Transverse colon (tissue), 3 donors: ENCODE data around the gene INO80C.

Experiments
- EP300 ChIP-seq: sonication (generic); formaldehyde crosslinking; IDR thresholded peaks from one replicate; pipeline ENCODE4 v1.6.1; 2017; ENCODE audit warnings: antibody characterized with exemption, low read depth
- TF ChIP-seq, protein P1 (sequence below), 5 experiments: fragments of 200-600 bp in 3 of 5; fragments of 450-650 bp in 2 of 5; sonication (generic) in 3 of 5; IDR thresholded peaks; 1 replicate in 2 of 5; 2 replicates in 3 of 5; pipeline ENCODE4 v1.5.1; 2016 to 2017; ENCODE audit warnings: antibody characterized with exemption in 5 of 5, inconsistent platforms in 3 of 5, mild to moderate bottlenecking in 2 of 5, moderate library complexity in 1 of 5

GRCh38 chr18:35478520-35479435 lies 19.0 kb downstream of the INO80C start:
- TF ChIP-seq, protein P1, sequence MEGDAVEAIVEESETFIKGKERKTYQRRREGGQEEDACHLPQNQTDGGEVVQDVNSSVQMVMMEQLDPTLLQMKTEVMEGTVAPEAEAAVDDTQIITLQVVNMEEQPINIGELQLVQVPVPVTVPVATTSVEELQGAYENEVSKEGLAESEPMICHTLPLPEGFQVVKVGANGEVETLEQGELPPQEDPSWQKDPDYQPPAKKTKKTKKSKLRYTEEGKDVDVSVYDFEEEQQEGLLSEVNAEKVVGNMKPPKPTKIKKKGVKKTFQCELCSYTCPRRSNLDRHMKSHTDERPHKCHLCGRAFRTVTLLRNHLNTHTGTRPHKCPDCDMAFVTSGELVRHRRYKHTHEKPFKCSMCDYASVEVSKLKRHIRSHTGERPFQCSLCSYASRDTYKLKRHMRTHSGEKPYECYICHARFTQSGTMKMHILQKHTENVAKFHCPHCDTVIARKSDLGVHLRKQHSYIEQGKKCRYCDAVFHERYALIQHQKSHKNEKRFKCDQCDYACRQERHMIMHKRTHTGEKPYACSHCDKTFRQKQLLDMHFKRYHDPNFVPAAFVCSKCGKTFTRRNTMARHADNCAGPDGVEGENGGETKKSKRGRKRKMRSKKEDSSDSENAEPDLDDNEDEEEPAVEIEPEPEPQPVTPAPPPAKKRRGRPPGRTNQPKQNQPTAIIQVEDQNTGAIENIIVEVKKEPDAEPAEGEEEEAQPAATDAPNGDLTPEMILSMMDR (IDR thresholded peaks at IDR 0.05), result no peak
- no peak for TF ChIP-seq EP300
